ENCODE data around the gene TTLL7.
A peak's percentile ranks its signal among the peaks of the same experiment; 100 is the strongest.

Gene TTLL7

DNA sequence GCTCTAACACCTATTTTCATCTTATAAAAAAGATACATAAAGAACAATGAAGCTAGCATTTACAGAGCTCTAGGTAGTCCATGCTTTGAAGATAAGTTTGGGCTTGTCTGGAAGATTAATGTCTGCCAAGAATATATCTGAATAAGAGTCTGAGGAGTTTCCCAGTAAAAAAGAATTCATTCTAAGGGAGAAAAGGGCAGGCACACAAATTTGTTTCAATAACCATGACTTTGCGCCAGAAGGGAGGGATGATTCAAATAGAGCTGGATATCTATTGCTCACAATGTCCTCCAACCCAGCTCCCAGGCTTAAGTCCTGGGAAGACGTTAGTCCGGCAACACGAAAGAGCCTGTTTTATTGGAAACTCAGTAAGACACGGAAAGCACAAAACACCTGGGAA, 9.7 kb upstream of the TTLL7 start:
- TF ChIP-seq, protein P1, sequence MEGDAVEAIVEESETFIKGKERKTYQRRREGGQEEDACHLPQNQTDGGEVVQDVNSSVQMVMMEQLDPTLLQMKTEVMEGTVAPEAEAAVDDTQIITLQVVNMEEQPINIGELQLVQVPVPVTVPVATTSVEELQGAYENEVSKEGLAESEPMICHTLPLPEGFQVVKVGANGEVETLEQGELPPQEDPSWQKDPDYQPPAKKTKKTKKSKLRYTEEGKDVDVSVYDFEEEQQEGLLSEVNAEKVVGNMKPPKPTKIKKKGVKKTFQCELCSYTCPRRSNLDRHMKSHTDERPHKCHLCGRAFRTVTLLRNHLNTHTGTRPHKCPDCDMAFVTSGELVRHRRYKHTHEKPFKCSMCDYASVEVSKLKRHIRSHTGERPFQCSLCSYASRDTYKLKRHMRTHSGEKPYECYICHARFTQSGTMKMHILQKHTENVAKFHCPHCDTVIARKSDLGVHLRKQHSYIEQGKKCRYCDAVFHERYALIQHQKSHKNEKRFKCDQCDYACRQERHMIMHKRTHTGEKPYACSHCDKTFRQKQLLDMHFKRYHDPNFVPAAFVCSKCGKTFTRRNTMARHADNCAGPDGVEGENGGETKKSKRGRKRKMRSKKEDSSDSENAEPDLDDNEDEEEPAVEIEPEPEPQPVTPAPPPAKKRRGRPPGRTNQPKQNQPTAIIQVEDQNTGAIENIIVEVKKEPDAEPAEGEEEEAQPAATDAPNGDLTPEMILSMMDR (IDR thresholded peaks at IDR 0.05; ENCODE audit: extremely low read depth, insufficient read depth, missing control alignments): no peak
- no peak for DNase-seq (ENCODE audit: low spot score)
- in situ Hi-C loops (cut with MboI; ENCODE audit: low pct_unique_long_range_greater_than_20kb, low sequenced_read_pairs, unreplicated experiment): no loop called here

DNA sequence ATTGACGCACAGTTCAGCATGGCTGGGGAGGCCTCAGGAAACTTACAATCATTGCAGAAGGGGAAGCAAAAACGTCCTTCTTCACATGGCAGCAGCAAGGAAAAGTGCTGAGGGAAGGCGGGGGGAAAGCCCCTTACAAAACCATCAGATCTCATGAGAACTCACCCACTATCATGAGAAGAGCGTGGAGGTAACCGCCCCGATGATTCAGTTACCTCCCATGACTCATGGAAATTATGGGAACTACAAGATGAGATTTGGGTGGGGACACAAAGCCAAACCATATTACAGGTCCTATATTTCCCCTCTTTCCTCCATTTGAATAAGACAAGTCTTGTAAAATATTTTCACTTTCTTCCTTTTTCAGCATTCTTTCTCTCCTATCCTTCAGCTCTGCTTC, 7.7 kb upstream of the TTLL7 start:
- in situ Hi-C loops (cut with MboI; ENCODE audit: low pct_unique_long_range_greater_than_20kb, low sequenced_read_pairs, unreplicated experiment): no loop called here
- TF ChIP-seq, protein P1 (IDR thresholded peaks at IDR 0.05; ENCODE audit: extremely low read depth, insufficient read depth, missing control alignments): no peak

DNA sequence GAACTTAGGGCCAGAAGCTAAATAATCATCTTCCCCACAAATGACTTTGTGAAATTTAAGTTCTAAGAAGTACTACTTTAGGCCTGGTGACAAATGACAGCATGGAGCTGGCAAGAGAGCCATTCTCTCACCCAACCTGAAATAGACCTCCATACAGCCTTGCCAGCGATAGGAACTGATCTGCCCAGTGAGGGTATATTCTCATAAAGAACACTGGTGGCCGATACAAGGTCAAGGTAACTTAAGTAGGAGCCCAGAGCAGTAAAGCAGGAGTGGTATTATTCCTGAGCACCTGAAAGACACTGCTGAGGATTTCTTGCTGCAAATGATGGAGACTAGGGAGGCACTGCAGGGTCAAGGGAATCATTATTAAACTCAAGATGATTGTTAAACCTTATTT, 2.6 kb upstream of the TTLL7 start:
- DNase-seq (ENCODE audit: low spot score): no peak
- in situ Hi-C loops (cut with MboI; ENCODE audit: low pct_unique_long_range_greater_than_20kb, low sequenced_read_pairs, unreplicated experiment): no loop called here
- TF ChIP-seq, protein P1 (IDR thresholded peaks at IDR 0.05; ENCODE audit: extremely low read depth, insufficient read depth, missing control alignments): no peak

More for the DNA sequence above, 7.7 kb upstream of the TTLL7 start:
- DNase-seq (ENCODE audit: low spot score): no peak

DNA sequence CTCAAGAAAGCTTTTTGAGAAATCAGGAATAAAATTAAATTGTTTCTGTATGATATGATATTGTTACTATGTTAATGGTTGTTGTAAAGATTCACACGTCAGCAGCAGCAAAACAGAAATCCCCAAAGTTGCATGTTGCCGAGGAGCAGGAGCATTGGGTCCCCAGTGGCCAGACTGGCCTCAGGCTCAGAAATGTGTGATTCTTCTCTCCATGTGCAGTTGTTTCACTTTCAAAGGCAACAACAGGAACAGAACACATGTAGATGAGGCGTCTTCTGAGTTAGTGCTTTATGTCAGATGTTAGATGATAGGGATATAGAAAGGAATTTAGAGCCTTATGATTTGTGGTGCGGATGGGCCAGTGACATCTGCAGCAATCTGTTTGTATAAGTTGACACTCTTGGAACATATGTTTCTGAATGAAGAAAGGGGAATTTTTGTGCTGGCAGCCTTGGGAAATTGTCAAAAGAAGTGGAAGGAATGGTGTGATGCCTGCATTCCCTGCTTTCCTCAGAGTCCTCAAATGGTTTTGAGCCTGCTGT, 2.1 kb upstream of the TTLL7 start:
- TF ChIP-seq, protein P1 (IDR thresholded peaks at IDR 0.05; ENCODE audit: extremely low read depth, insufficient read depth, missing control alignments): no peak
- no peak for DNase-seq (ENCODE audit: low spot score)
- in situ Hi-C loops (cut with MboI; ENCODE audit: low pct_unique_long_range_greater_than_20kb, low sequenced_read_pairs, unreplicated experiment): no loop called here

DNA sequence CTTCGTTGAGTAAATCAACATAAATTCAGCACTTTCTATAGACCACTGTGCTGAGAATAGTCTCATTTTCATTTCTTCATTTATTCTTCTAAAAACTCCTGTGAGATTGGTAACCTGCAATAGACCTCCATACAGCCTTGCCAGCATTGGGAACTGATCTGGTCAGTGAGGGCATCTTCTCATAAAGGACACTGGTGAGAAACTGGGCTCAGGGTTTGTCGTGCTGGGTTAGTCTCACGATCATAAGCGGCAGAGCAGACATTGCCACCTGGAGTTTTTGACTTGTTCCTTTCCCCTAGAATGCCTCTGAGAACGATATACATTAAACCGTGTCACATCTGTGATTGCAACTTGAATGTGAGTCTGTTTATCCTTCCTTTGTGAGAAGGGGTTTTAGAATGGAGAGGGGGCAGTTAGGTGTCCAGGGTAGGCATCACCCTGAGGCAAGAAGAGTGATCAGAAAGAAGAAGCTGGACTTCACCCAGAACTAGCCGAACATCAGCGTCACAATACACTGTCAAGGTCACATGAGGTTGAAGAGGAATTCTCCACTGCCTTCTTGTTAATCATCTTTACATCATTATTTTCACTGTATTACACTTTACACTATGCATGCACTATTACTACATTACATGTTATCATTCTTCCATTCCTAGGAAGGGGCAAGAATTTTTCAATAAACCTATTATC, 1.4 kb upstream of the TTLL7 start:
- TF ChIP-seq, protein P1 (IDR thresholded peaks at IDR 0.05; ENCODE audit: extremely low read depth, insufficient read depth, missing control alignments): no peak
- DNase-seq (ENCODE audit: low spot score): no peak
- in situ Hi-C loops (cut with MboI; ENCODE audit: low pct_unique_long_range_greater_than_20kb, low sequenced_read_pairs, unreplicated experiment): no loop called here

DNA sequence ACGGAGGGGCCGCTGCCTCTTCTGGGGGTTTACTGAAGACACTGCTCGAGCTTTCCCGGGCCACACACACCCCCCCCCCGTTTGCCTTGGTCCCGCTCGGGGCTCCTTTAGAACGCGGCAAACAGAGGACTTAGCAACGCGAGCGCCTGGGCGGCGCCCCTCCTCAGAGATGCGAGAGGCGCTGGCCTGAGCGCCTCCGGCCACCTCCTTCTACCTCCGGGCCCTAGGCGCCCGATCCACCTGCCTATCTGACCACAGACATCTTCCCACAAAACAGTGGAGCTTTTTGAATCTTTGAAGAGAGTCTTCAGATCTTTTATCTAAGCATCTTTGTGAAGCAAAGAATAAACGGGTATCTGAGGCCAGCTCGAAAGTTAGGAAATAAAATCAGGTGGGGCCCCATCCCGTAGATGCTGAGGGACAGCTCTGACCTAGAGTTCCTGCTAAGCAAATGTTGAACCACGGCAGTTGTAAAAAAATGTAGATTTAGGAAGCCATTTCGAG, 436 bp upstream of the TTLL7 start:
- TF ChIP-seq, protein P1 (IDR thresholded peaks at IDR 0.05; ENCODE audit: extremely low read depth, insufficient read depth, missing control alignments): no peak
- in situ Hi-C loops (cut with MboI; ENCODE audit: low pct_unique_long_range_greater_than_20kb, low sequenced_read_pairs, unreplicated experiment): no loop called here
- peak; percentile 75 for DNase-seq (ENCODE audit: low spot score)

All from GM13977 (cell line).